Measurements from ENCODE around the gene KIAA1549.
A peak's percentile ranks its signal among the peaks of the same experiment; 100 is the strongest.

Gene KIAA1549

DNA sequence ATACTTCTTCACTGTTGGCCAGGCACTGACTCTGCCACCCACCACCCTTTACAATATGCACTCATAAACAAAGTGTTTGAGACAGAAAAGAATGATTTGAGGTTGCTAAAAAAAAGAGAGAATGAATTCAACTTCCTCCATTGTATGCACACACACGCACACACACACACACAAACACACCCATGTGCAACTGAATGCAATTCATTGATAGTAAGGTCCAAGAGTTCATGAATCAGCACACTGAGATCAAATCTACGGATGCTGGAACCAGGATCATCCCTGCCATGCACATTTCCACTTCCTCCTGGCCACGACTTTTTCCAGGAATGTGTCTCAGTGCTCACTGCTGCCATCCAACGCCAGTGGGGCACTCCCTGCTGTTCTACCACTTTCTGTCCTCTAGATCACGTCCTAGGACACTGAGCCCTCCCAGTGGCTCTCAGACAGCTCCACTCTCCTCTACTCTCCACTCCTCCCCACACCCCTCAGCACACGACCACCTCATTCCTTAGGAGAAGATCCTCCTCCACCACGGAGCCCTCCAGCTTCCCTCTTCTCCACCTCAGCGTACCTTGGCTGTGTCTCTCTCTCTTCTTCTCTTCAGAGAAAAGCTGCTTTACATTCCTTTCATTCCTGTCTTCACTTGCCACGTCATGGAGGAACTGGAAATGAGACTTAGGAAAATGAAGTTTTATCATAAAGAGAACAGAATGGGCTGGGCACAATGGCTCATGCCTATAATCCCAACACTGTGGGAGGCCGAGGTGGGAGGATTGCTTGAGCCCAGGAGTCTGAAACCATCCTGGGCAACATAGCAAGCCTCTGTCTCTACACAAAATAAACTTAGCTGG, 195.4 kb downstream of the KIAA1549 start:
- Histone ChIP-seq H3K4me3 (ENCODE audit: low read depth, low read length) (no peak overlapping the region), H3K4me1 (ENCODE audit: control insufficient read depth, insufficient read depth, low read length) (no peaks in the 10 kb centered on the region), H3K9me3 (ENCODE audit: control insufficient read depth, insufficient read depth, low read depth, low read length) (no peaks in the 10 kb centered on the region), H3K27ac (ENCODE audit: extremely low read depth, low read depth, low read length) (no peak overlapping the region), H3K36me3 (ENCODE audit: control insufficient read depth in 2 of 2, insufficient read depth in 1 of 2, low read length in 2 of 2) (no peaks in the 10 kb centered on the region)
- no peak for TF ChIP-seq ZNF391 (tag by site-specific recombination; IDR thresholded peaks at IDR 0.05; ENCODE audit: borderline replicate concordance, low read depth)
- TF ChIP-seq ZNF350 (tag by site-specific recombination; IDR thresholded peaks at IDR 0.05) = no peak
- TF ChIP-seq ZNF701 (tag by site-specific recombination; IDR thresholded peaks at IDR 0.05) = no peak
- no peak for TF ChIP-seq ZBTB21 (tag by site-specific recombination; IDR thresholded peaks at IDR 0.05)
- TF ChIP-seq, protein P1, sequence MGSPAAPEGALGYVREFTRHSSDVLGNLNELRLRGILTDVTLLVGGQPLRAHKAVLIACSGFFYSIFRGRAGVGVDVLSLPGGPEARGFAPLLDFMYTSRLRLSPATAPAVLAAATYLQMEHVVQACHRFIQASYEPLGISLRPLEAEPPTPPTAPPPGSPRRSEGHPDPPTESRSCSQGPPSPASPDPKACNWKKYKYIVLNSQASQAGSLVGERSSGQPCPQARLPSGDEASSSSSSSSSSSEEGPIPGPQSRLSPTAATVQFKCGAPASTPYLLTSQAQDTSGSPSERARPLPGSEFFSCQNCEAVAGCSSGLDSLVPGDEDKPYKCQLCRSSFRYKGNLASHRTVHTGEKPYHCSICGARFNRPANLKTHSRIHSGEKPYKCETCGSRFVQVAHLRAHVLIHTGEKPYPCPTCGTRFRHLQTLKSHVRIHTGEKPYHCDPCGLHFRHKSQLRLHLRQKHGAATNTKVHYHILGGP (tag by site-specific recombination; IDR thresholded peaks at IDR 0.05) = no peak
- TF ChIP-seq ZNF707 (tag by site-specific recombination; IDR thresholded peaks at IDR 0.05) = no peak
- TF ChIP-seq, protein P2, sequence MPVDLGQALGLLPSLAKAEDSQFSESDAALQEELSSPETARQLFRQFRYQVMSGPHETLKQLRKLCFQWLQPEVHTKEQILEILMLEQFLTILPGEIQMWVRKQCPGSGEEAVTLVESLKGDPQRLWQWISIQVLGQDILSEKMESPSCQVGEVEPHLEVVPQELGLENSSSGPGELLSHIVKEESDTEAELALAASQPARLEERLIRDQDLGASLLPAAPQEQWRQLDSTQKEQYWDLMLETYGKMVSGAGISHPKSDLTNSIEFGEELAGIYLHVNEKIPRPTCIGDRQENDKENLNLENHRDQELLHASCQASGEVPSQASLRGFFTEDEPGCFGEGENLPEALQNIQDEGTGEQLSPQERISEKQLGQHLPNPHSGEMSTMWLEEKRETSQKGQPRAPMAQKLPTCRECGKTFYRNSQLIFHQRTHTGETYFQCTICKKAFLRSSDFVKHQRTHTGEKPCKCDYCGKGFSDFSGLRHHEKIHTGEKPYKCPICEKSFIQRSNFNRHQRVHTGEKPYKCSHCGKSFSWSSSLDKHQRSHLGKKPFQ (tag by site-specific recombination; IDR thresholded peaks at IDR 0.05) = no peak
- TF ChIP-seq SALL2 (tag by site-specific recombination; IDR thresholded peaks at IDR 0.05; ENCODE audit: borderline replicate concordance) = no peak
- TF ChIP-seq, protein P3, sequence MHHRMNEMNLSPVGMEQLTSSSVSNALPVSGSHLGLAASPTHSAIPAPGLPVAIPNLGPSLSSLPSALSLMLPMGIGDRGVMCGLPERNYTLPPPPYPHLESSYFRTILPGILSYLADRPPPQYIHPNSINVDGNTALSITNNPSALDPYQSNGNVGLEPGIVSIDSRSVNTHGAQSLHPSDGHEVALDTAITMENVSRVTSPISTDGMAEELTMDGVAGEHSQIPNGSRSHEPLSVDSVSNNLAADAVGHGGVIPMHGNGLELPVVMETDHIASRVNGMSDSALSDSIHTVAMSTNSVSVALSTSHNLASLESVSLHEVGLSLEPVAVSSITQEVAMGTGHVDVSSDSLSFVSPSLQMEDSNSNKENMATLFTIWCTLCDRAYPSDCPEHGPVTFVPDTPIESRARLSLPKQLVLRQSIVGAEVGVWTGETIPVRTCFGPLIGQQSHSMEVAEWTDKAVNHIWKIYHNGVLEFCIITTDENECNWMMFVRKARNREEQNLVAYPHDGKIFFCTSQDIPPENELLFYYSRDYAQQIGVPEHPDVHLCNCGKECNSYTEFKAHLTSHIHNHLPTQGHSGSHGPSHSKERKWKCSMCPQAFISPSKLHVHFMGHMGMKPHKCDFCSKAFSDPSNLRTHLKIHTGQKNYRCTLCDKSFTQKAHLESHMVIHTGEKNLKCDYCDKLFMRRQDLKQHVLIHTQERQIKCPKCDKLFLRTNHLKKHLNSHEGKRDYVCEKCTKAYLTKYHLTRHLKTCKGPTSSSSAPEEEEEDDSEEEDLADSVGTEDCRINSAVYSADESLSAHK (tag by site-specific recombination; IDR thresholded peaks at IDR 0.05) = no peak
- TF ChIP-seq, protein P4, sequence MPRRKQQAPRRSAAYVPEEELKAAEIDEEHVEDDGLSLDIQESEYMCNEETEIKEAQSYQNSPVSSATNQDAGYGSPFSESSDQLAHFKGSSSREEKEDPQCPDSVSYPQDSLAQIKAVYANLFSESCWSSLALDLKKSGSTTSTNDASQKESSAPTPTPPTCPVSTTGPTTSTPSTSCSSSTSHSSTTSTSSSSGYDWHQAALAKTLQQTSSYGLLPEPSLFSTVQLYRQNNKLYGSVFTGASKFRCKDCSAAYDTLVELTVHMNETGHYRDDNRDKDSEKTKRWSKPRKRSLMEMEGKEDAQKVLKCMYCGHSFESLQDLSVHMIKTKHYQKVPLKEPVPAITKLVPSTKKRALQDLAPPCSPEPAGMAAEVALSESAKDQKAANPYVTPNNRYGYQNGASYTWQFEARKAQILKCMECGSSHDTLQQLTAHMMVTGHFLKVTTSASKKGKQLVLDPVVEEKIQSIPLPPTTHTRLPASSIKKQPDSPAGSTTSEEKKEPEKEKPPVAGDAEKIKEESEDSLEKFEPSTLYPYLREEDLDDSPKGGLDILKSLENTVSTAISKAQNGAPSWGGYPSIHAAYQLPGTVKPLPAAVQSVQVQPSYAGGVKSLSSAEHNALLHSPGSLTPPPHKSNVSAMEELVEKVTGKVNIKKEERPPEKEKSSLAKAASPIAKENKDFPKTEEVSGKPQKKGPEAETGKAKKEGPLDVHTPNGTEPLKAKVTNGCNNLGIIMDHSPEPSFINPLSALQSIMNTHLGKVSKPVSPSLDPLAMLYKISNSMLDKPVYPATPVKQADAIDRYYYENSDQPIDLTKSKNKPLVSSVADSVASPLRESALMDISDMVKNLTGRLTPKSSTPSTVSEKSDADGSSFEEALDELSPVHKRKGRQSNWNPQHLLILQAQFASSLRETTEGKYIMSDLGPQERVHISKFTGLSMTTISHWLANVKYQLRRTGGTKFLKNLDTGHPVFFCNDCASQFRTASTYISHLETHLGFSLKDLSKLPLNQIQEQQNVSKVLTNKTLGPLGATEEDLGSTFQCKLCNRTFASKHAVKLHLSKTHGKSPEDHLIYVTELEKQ (tag by site-specific recombination; IDR thresholded peaks at IDR 0.05; ENCODE audit: borderline replicate concordance) = no peak
- TF ChIP-seq ZBTB17 (tag by site-specific recombination; IDR thresholded peaks at IDR 0.05) = no peak
- TF ChIP-seq YY2 (tag by site-specific recombination; IDR thresholded peaks at IDR 0.05) = no peak
- ChIA-PET POLR2A (interaction anchor here (0.7 kb wide), 1 partner anchor 16 kb away, joined by 8 read pairs; no protein-coding TSS in a partner anchor), CTCF (interaction anchor here (0.7 kb wide), 1 partner anchor 82 kb away, joined by 3 read pairs; no protein-coding TSS in a partner anchor)

DNA sequence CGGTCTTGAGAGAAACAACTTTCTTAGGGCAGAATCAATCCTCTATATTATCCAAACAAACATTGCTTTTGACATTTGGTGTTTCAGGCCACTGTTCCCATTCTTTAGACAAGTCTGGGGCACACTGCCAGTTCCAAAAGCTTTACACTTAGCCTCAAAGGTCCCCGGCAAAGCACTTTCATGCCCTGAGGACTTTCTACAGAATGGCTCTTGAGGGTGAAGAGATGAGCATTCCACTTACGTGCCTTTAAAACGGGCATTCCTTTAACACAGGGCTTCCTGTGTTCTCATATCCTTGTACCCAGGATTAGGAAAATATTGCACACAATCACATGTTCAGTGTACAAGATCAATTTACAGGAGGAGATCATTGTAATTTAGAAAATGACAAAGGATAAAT, 196.5 kb downstream of the KIAA1549 start:
- Histone ChIP-seq H3K9me3 (ENCODE audit: control insufficient read depth, insufficient read depth, low read depth, low read length) (no peaks in the 10 kb centered on the region), H3K4me1 (ENCODE audit: control insufficient read depth, insufficient read depth, low read length) (no peaks in the 10 kb centered on the region), H3K27ac (ENCODE audit: extremely low read depth, low read depth, low read length) (no peak overlapping the region), H3K36me3 (ENCODE audit: control insufficient read depth in 2 of 2, insufficient read depth in 1 of 2, low read length in 2 of 2) (no peaks in the 10 kb centered on the region), H3K4me3 (ENCODE audit: low read depth, low read length) (no peak overlapping the region)
- CTCF ChIA-PET = no interaction called here
- POLR2A ChIA-PET = no interaction called here
- no peak for TF ChIP-seq ZNF223 (tag by site-specific recombination; IDR thresholded peaks at IDR 0.05)
- no peak for TF ChIP-seq ZNF341 (tag by site-specific recombination; IDR thresholded peaks at IDR 0.05; ENCODE audit: low read depth)
- 0 out of 2 replicates have a peak, but pooled peaks have one; percentile 20 for TF ChIP-seq FEZF1 (tag by site-specific recombination; IDR thresholded peaks at IDR 0.05)
- no peak for TF ChIP-seq ZNF169 (tag by site-specific recombination; IDR thresholded peaks at IDR 0.05)
